Muscle layer of colon (tissue), 2 donors: Measurements from ENCODE around the gene ZNF418.
"Not testable (repeated sequence)": the region's sequence is repeated elsewhere in the genome, so short reads cannot be mapped to it uniquely, and the experiment has no call there.

ENCODE experiments used
- H3K27ac ChIP-seq: one replicate; pipeline ENCODE4 v1.7.0; 2013; ENCODE audit warnings: low read depth, mild to moderate bottlenecking, low read length, moderate library complexity
- H3K27me3 ChIP-seq, 2 donors: one replicate each; pipeline ENCODE4 v1.7.0; 2013; ENCODE audit warnings: low read length in 2 of 2, mild to moderate bottlenecking in 2 of 2; ENCODE audit not compliant: insufficient read depth in 2 of 2, control insufficient read depth in 1 of 2
- H3K36me3 ChIP-seq: one replicate; pipeline ENCODE4 v1.7.0; 2013; ENCODE audit warnings: mild to moderate bottlenecking, low read length; ENCODE audit not compliant: insufficient read depth
- H3K4me1 ChIP-seq: one replicate; pipeline ENCODE4 v1.7.0; 2013; ENCODE audit warnings: mild to moderate bottlenecking, low read length; ENCODE audit not compliant: insufficient read depth
- H3K4me3 ChIP-seq, 2 donors: one replicate each; pipeline ENCODE4 v1.7.0; 2013; ENCODE audit warnings: low read length in 2 of 2, low read depth in 1 of 2, mild to moderate bottlenecking in 1 of 2, moderate library complexity in 1 of 2
- H3K9ac ChIP-seq: one replicate; pipeline ENCODE4 v1.7.0; 2013; ENCODE audit warnings: low read length
- H3K9me3 ChIP-seq: one replicate; pipeline ENCODE4 v1.7.0; 2013; ENCODE audit warnings: mild to moderate bottlenecking, low read length
- donor health status: abdominal sarcoma.
- donor health status: Adenocarcinoma of cecum.

Gene ZNF418

DNA sequence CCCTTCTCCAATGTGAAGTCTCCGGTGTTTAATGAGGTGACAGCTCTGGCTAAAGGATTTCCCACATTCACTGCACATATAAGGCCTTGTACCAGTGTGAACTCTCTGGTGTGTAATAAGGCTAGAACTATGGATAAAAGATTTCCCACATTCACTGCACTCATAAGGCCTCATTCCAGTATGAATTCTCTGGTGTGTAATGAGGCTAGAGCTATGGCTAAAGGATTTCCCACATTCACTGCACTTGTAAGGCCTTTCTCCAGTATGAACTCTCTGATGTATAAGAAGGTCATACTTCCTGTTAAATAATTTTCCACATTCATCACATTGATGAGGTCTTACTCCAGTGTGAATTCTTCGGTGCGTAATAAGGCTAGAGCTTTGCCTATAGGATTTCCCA, 6.4 kb upstream of the ZNF418 start:
- Histone ChIP-seq H3K4me3 (no peak overlapping the region), H3K27ac (no peak overlapping the region), H3K9ac (no peak overlapping the region), H3K27me3 (no peaks in the 10 kb centered on the region), H3K4me1 (peaks cover 3% of the 10 kb centered on the region), H3K36me3 (peaks cover 30% of the 10 kb centered on the region), H3K9me3 (peaks cover 32% of the 10 kb centered on the region)

GRCh38 chr19:57935731-57936130, 529 bp upstream of the ZNF418 start:
- Histone ChIP-seq H3K9ac (no peak overlapping the region), H3K4me1 (no peaks in the 10 kb centered on the region), H3K9me3 (peaks cover 4% of the 10 kb centered on the region), H3K27me3 (no peaks in the 10 kb centered on the region), H3K27ac (no peak overlapping the region), H3K4me3 (peak overlapping the region in 1 of 2 donors; percentile 85), H3K36me3 (peaks cover 13% of the 10 kb centered on the region)

GRCh38 chr19:57927587-57927986, 7.6 kb downstream of the ZNF418 start:
- no peaks in the 10 kb centered on the region for H3K27me3 ChIP-seq
- H3K4me1 ChIP-seq = no peaks in the 10 kb centered on the region
- peak overlapping the region in 1 of 2 donors; percentile 16 for H3K4me3 ChIP-seq
- no peak overlapping the region for H3K9ac ChIP-seq
- peaks cover 37% of the 10 kb centered on the region for H3K36me3 ChIP-seq
- no peak overlapping the region for H3K27ac ChIP-seq
- peaks cover 33% of the 10 kb centered on the region for H3K9me3 ChIP-seq

- Histone ChIP-seq H3K4me1 (peaks cover 13% of the 10 kb centered on the region), H3K4me3 (peak within 1 kb of the TSS; percentile 73 to 78), H3K27ac (peak within 1 kb of the TSS; percentile 52), H3K36me3 (peaks cover 18% of the 10 kb centered on the region), H3K9ac (peak within 1 kb of the TSS; percentile 54)
- not testable (repeated sequence) for H3K27me3 ChIP-seq, H3K9me3 ChIP-seq
Measured at GRCh38 chr19:57916168-57916995, 18.8 kb downstream of the ZNF418 start, which contains the start of gene ZNF417. TSS of gene ZNF417 (minus strand) at chr19:57916592. CDS start at chr19:57916411, 181 bp downstream.

GRCh38 chr19:57914531-57914930, 20.7 kb downstream of the ZNF418 start:
- no peak overlapping the region for H3K27ac ChIP-seq
- H3K4me1 ChIP-seq = peaks cover 13% of the 10 kb centered on the region
- H3K36me3 ChIP-seq = peaks cover 23% of the 10 kb centered on the region
- H3K4me3 ChIP-seq = no peak overlapping the region
- no peak overlapping the region for H3K9ac ChIP-seq
- H3K9me3 ChIP-seq = no peaks in the 10 kb centered on the region
- no peaks in the 10 kb centered on the region for H3K27me3 ChIP-seq

GRCh38 chr19:57907394-57907793, 27.8 kb downstream of the ZNF418 start:
- H3K4me3 ChIP-seq = no peak overlapping the region
- peaks cover 29% of the 10 kb centered on the region for H3K36me3 ChIP-seq
- H3K27me3 ChIP-seq = no peaks in the 10 kb centered on the region
- H3K9ac ChIP-seq = no peak overlapping the region
- peaks cover 4% of the 10 kb centered on the region for H3K9me3 ChIP-seq
- no peaks in the 10 kb centered on the region for H3K4me1 ChIP-seq
- H3K27ac ChIP-seq = no peak overlapping the region

- Histone ChIP-seq H3K27me3 (no peaks in the 10 kb centered on the region), H3K9me3 (peaks cover 4% of the 10 kb centered on the region), H3K9ac (no peak overlapping the region), H3K27ac (no peak overlapping the region), H3K36me3 (peaks cover 13% of the 10 kb centered on the region), H3K4me3 (no peak overlapping the region), H3K4me1 (no peaks in the 10 kb centered on the region)
Measured at GRCh38 chr19:57905258-57905657, 29.9 kb downstream of the ZNF418 start.

DNA sequence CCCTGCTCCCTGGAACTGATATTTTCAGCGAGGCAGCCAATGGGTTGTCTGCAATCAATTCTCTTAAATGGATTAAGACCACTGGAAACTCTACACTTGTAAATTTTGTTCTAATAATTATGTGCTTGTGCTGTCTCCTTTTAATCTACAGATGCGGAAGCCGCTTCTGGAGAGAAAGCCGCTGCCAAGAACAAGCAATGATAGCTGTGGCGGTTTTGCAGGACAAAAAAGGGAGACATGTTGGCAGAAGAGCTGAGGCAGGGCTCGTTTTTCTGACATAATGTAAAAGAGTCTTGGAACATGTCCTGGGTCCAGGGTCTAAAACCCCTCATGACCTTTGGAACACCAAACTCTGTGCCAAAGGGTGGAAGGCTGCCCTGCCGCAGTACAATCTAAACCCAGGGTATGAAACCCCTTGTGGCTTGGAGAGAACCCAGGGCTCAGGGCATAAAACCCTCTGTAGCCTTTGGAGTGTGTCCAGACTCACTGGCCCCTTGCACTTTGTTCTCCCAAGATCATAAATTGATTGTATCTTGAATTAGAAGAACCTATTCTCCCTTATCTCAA, 31.5 kb downstream of the ZNF418 start:
- no peak overlapping the region for H3K4me3 ChIP-seq

DNA sequence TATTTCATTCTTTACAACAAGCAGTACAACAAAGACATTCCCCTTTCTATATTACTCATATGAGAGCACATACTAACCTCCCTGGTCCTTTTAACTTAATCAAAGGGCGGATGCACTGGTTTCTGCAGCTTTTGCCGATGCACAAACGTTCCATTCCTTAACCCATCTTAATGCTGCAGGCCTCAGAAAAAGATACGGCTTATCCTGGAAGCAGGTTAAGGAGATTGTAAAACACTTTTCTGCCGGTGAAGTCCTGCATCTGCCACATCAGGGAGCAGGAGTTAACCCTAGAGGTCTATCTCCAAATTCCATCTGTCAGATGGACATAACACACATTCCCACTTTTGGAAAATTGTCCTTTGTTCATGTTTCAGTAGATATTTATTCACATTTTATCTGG, 34.9 kb downstream of the ZNF418 start:
- H3K4me1 ChIP-seq = no peaks in the 10 kb centered on the region
- no peaks in the 10 kb centered on the region for H3K27me3 ChIP-seq
- H3K36me3 ChIP-seq = no peaks in the 10 kb centered on the region
- no peak overlapping the region for H3K27ac ChIP-seq
- H3K4me3 ChIP-seq = no peak overlapping the region
- H3K9me3 ChIP-seq = no peaks in the 10 kb centered on the region
- no peak overlapping the region for H3K9ac ChIP-seq

More for the DNA sequence above, 31.5 kb downstream of the ZNF418 start:
- Histone ChIP-seq H3K4me1 (no peaks in the 10 kb centered on the region), H3K36me3 (peaks cover 13% of the 10 kb centered on the region), H3K27me3 (no peaks in the 10 kb centered on the region), H3K9me3 (peaks cover 4% of the 10 kb centered on the region), H3K9ac (no peak overlapping the region), H3K27ac (no peak overlapping the region)

DNA sequence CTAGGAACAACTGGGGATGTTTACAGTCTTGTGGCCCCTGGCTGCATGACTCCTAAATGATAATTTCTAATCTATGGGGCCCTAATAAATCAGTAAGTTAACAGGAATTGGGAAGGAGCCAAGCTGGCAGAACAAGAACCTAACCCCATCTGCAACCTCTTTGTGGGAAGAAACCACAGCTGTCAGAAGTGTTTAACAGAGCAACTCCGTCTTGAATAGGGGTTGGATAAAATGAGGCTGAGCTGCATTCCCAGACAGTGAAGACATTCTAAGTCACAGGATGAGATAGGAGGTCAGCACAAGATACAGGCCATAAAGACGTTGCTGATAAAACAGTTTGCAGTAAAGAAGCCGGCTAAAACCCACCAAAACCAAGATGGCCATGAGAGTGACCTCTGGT, 44.5 kb downstream of the ZNF418 start:
- H3K4me3 ChIP-seq, H3K27me3 ChIP-seq, H3K9me3 ChIP-seq, H3K4me1 ChIP-seq, H3K9ac ChIP-seq, H3K36me3 ChIP-seq, H3K27ac ChIP-seq: not testable (repeated sequence)

GRCh38 chr19:57888560-57889231, 46.5 kb downstream of the ZNF418 start, which contains the start of gene ZNF814:
TSS of gene ZNF814 (minus strand) at chr19:57889037. CDS start at chr19:57888802, 235 bp downstream.
- no peaks in the 10 kb centered on the region for H3K27me3 ChIP-seq
- H3K27ac ChIP-seq = peak within 1 kb of the TSS; percentile 59
- no peak within 1 kb of the TSS for H3K9ac ChIP-seq
- peak within 1 kb of the TSS; percentile 84 for H3K4me3 ChIP-seq
- peaks cover 6% of the 10 kb centered on the region for H3K36me3 ChIP-seq
- no peaks in the 10 kb centered on the region for H3K4me1 ChIP-seq
- H3K9me3 ChIP-seq = no peaks in the 10 kb centered on the region
